D341Med (cell line): ENCODE results near the gene PRSS27.
A peak's percentile ranks its signal among the peaks of the same experiment; 100 is the strongest.

Experiments
- DNase-seq: peaks from one replicate; pipeline ENCODE4 v3.0.0; 2012; ENCODE audit warnings: low spot score

Gene PRSS27

GRCh38 chr16:2720064-2720457 lies at the start of gene PRSS27:
Gene PRSS27, minus strand, starts transcription at chr16:2720224. Its CDS starts 64 bp downstream, at chr16:2720160.
- no peak for DNase-seq

- no peak for DNase-seq
These were observed 49.6 kb upstream of the PRSS27 start for GRCh38 chr16:2769675-2770056.

- no peak for DNase-seq
These were observed 49.1 kb upstream of the PRSS27 start for GRCh38 chr16:2769100-2769529.

GRCh38 chr16:2768403-2769089 lies 48.5 kb upstream of the PRSS27 start:
- DNase-seq = no peak

GRCh38 chr16:2767891-2768290 lies 47.9 kb upstream of the PRSS27 start:
- no peak for DNase-seq

GRCh38 chr16:2767140-2767731 lies 47.2 kb upstream of the PRSS27 start:
- no peak for DNase-seq

GRCh38 chr16:2766430-2767139 lies 46.6 kb upstream of the PRSS27 start:
- DNase-seq = no peak

GRCh38 chr16:2765462-2766404 lies 45.7 kb upstream of the PRSS27 start:
- DNase-seq = no peak

GRCh38 chr16:2764718-2765117 lies 44.7 kb upstream of the PRSS27 start:
- DNase-seq = no peak

- DNase-seq = no peak
These were observed 43.1 kb upstream of the PRSS27 start for GRCh38 chr16:2763173-2763572.

- DNase-seq = no peak
These were observed 42.7 kb upstream of the PRSS27 start for GRCh38 chr16:2762711-2763110.

- no peak for DNase-seq
These were observed 42.0 kb upstream of the PRSS27 start for GRCh38 chr16:2761886-2762583.

GRCh38 chr16:2761472-2761871 lies 41.4 kb upstream of the PRSS27 start:
- DNase-seq = no peak

- no peak for DNase-seq
These were observed 37.3 kb upstream of the PRSS27 start for GRCh38 chr16:2757344-2757743.

GRCh38 chr16:2756288-2757015 lies 36.4 kb upstream of the PRSS27 start:
- DNase-seq = no peak

- DNase-seq = no peak
These were observed 35.1 kb upstream of the PRSS27 start for GRCh38 chr16:2755158-2755557.

GRCh38 chr16:2753733-2754020 lies 33.7 kb upstream of the PRSS27 start:
- DNase-seq = no peak

GRCh38 chr16:2752850-2753732 lies 33.1 kb upstream of the PRSS27 start:
- peak; percentile 94 for DNase-seq

GRCh38 chr16:2752035-2752849 lies 32.2 kb upstream of the PRSS27 start, which contains the start of gene SRRM2:
Gene SRRM2, plus strand, starts transcription at chr16:2752638. Its CDS starts 3,727 bp downstream, at chr16:2756365.
- DNase-seq = peak; percentile 95
